ENCODE results near the gene SLC6A6. TPM values are rescaled to one million over a fixed set of nuclear protein-coding genes. Genes with fewer than 3 reads are reported as not detected.

The SLC6A6 gene
- total and polyA plus RNA-seq, 4 donors, result 14.3 to 19.7 (median 16.9) TPM

GRCh38 chr3:14461748-14462324 is 59.4 kb downstream of the SLC6A6 start:
- Histone ChIP-seq H3K36me3 (ENCODE audit: control insufficient read depth, insufficient read depth, low read length) (peaks cover 59% of the 10 kb centered on the region), H3K4me3 (ENCODE audit: low read depth, low read length) (no peak overlapping the region), H3K9me3 (ENCODE audit: control insufficient read depth, insufficient read depth, low read length) (no peaks in the 10 kb centered on the region), H3K27me3 (ENCODE audit: control insufficient read depth, insufficient read depth, low read length) (no peaks in the 10 kb centered on the region), H3K4me1 (ENCODE audit: control insufficient read depth, insufficient read depth, low read length) (peaks cover 18% of the 10 kb centered on the region), H3K27ac (ENCODE audit: low read depth, low read length) (no peak overlapping the region)
- DNase-seq (ENCODE audit: low read depth in 4 of 6, low spot score in 6 of 6), result peak in 2 of 6 donors; percentile 38 to 44
- WGBS (ENCODE audit: insufficient coverage), result 72% methylated on average over 6 of the region's 8 CpGs

GRCh38 chr3:14462738-14463137 is 60.3 kb downstream of the SLC6A6 start:
- Histone ChIP-seq H3K27me3 (ENCODE audit: control insufficient read depth, insufficient read depth, low read length) (no peaks in the 10 kb centered on the region), H3K36me3 (ENCODE audit: control insufficient read depth, insufficient read depth, low read length) (peaks cover 66% of the 10 kb centered on the region)
- 88% methylated on average over 5 of the region's 9 CpGs for WGBS (ENCODE audit: insufficient coverage)

GRCh38 chr3:14463330-14464140 is 61.1 kb downstream of the SLC6A6 start:
- Histone ChIP-seq H3K27me3 (ENCODE audit: control insufficient read depth, insufficient read depth, low read length) (no peaks in the 10 kb centered on the region), H3K4me3 (ENCODE audit: low read depth, low read length) (no peak overlapping the region), H3K27ac (ENCODE audit: low read depth, low read length) (no peak overlapping the region), H3K4me1 (ENCODE audit: control insufficient read depth, insufficient read depth, low read length) (peaks cover 18% of the 10 kb centered on the region), H3K9me3 (ENCODE audit: control insufficient read depth, insufficient read depth, low read length) (no peaks in the 10 kb centered on the region), H3K36me3 (ENCODE audit: control insufficient read depth, insufficient read depth, low read length) (peaks cover 66% of the 10 kb centered on the region)
- no peak for DNase-seq (ENCODE audit: low read depth in 4 of 6, low spot score in 6 of 6)
- 67% methylated on average over 15 of the region's 26 CpGs for WGBS (ENCODE audit: insufficient coverage)

More at GRCh38 chr3:14462738-14463137, 60.3 kb downstream of the SLC6A6 start:
- no peak for DNase-seq (ENCODE audit: low read depth in 4 of 6, low spot score in 6 of 6)
- no peak overlapping the region for H3K27ac ChIP-seq (ENCODE audit: low read depth, low read length)
- H3K4me1 ChIP-seq (ENCODE audit: control insufficient read depth, insufficient read depth, low read length), result peaks cover 18% of the 10 kb centered on the region
- no peaks in the 10 kb centered on the region for H3K9me3 ChIP-seq (ENCODE audit: control insufficient read depth, insufficient read depth, low read length)
- no peak overlapping the region for H3K4me3 ChIP-seq (ENCODE audit: low read depth, low read length)

- WGBS (ENCODE audit: insufficient coverage), result 97% methylated on average over 3 of the region's 5 CpGs
- H3K4me1 ChIP-seq (ENCODE audit: control insufficient read depth, insufficient read depth, low read length), result peaks cover 18% of the 10 kb centered on the region
These were observed 61.7 kb downstream of the SLC6A6 start for GRCh38 chr3:14464141-14464465.

GRCh38 chr3:14464521-14464920 is 62.1 kb downstream of the SLC6A6 start:
- Histone ChIP-seq H3K27me3 (ENCODE audit: control insufficient read depth, insufficient read depth, low read length) (no peaks in the 10 kb centered on the region), H3K4me1 (ENCODE audit: control insufficient read depth, insufficient read depth, low read length) (peaks cover 18% of the 10 kb centered on the region), H3K4me3 (ENCODE audit: low read depth, low read length) (no peak overlapping the region), H3K9me3 (ENCODE audit: control insufficient read depth, insufficient read depth, low read length) (no peaks in the 10 kb centered on the region), H3K36me3 (ENCODE audit: control insufficient read depth, insufficient read depth, low read length) (peaks cover 71% of the 10 kb centered on the region), H3K27ac (ENCODE audit: low read depth, low read length) (no peak overlapping the region)
- DNase-seq (ENCODE audit: low read depth in 4 of 6, low spot score in 6 of 6), result no peak
- WGBS (ENCODE audit: insufficient coverage), result 100% methylated on average over 2 of the region's 4 CpGs

More at GRCh38 chr3:14464141-14464465, 61.7 kb downstream of the SLC6A6 start:
- DNase-seq (ENCODE audit: low read depth in 4 of 6, low spot score in 6 of 6), result no peak
- H3K36me3 ChIP-seq (ENCODE audit: control insufficient read depth, insufficient read depth, low read length), result peaks cover 70% of the 10 kb centered on the region
- H3K27ac ChIP-seq (ENCODE audit: low read depth, low read length), result no peak overlapping the region
- H3K4me3 ChIP-seq (ENCODE audit: low read depth, low read length), result no peak overlapping the region
- H3K27me3 ChIP-seq (ENCODE audit: control insufficient read depth, insufficient read depth, low read length), result no peaks in the 10 kb centered on the region
- no peaks in the 10 kb centered on the region for H3K9me3 ChIP-seq (ENCODE audit: control insufficient read depth, insufficient read depth, low read length)

- no peak for DNase-seq (ENCODE audit: low read depth in 4 of 6, low spot score in 6 of 6)
- WGBS (ENCODE audit: insufficient coverage), result 100% methylated on average over 2 of the region's 3 CpGs
- Histone ChIP-seq H3K4me3 (ENCODE audit: low read depth, low read length) (no peak overlapping the region), H3K4me1 (ENCODE audit: control insufficient read depth, insufficient read depth, low read length) (peaks cover 17% of the 10 kb centered on the region), H3K27me3 (ENCODE audit: control insufficient read depth, insufficient read depth, low read length) (no peaks in the 10 kb centered on the region), H3K27ac (ENCODE audit: low read depth, low read length) (no peak overlapping the region), H3K9me3 (ENCODE audit: control insufficient read depth, insufficient read depth, low read length) (no peaks in the 10 kb centered on the region), H3K36me3 (ENCODE audit: control insufficient read depth, insufficient read depth, low read length) (peaks cover 71% of the 10 kb centered on the region)
These were observed 63.0 kb downstream of the SLC6A6 start for GRCh38 chr3:14465425-14465824.

- H3K4me1 ChIP-seq (ENCODE audit: control insufficient read depth, insufficient read depth, low read length), result peaks cover 8% of the 10 kb centered on the region
- H3K27me3 ChIP-seq (ENCODE audit: control insufficient read depth, insufficient read depth, low read length), result no peaks in the 10 kb centered on the region
- no peak for DNase-seq (ENCODE audit: low read depth in 4 of 6, low spot score in 6 of 6)
- 94% methylated on average over 17 of the region's 23 CpGs for WGBS (ENCODE audit: insufficient coverage)
- no peaks in the 10 kb centered on the region for H3K9me3 ChIP-seq (ENCODE audit: control insufficient read depth, insufficient read depth, low read length)
- H3K27ac ChIP-seq (ENCODE audit: low read depth, low read length), result no peak overlapping the region
- H3K36me3 ChIP-seq (ENCODE audit: control insufficient read depth, insufficient read depth, low read length), result peaks cover 65% of the 10 kb centered on the region
- no peak overlapping the region for H3K4me3 ChIP-seq (ENCODE audit: low read depth, low read length)
These were observed 63.9 kb downstream of the SLC6A6 start for GRCh38 chr3:14466179-14466903.

GRCh38 chr3:14467814-14468620 is 65.6 kb downstream of the SLC6A6 start:
- H3K4me3 ChIP-seq (ENCODE audit: low read depth, low read length), result no peak overlapping the region
- H3K9me3 ChIP-seq (ENCODE audit: control insufficient read depth, insufficient read depth, low read length), result no peaks in the 10 kb centered on the region
- H3K36me3 ChIP-seq (ENCODE audit: control insufficient read depth, insufficient read depth, low read length), result peaks cover 64% of the 10 kb centered on the region
- peaks cover 6% of the 10 kb centered on the region for H3K4me1 ChIP-seq (ENCODE audit: control insufficient read depth, insufficient read depth, low read length)
- no peaks in the 10 kb centered on the region for H3K27me3 ChIP-seq (ENCODE audit: control insufficient read depth, insufficient read depth, low read length)
- peak in 3 of 6 donors; percentile 39 to 85 (median 71) for DNase-seq (ENCODE audit: low read depth in 4 of 6, low spot score in 6 of 6)
- no peak overlapping the region for H3K27ac ChIP-seq (ENCODE audit: low read depth, low read length)
- WGBS (ENCODE audit: insufficient coverage), result 81% methylated on average over 7 of the region's 15 CpGs

- no peaks in the 10 kb centered on the region for H3K9me3 ChIP-seq (ENCODE audit: control insufficient read depth, insufficient read depth, low read length)
- peaks cover 12% of the 10 kb centered on the region for H3K4me1 ChIP-seq (ENCODE audit: control insufficient read depth, insufficient read depth, low read length)
- no peak for DNase-seq (ENCODE audit: low read depth in 4 of 6, low spot score in 6 of 6)
- WGBS (ENCODE audit: insufficient coverage), result 88% methylated on average over 11 of the region's 13 CpGs
- no peak overlapping the region for H3K4me3 ChIP-seq (ENCODE audit: low read depth, low read length)
- no peaks in the 10 kb centered on the region for H3K27me3 ChIP-seq (ENCODE audit: control insufficient read depth, insufficient read depth, low read length)
- no peak overlapping the region for H3K27ac ChIP-seq (ENCODE audit: low read depth, low read length)
- peaks cover 64% of the 10 kb centered on the region for H3K36me3 ChIP-seq (ENCODE audit: control insufficient read depth, insufficient read depth, low read length)
These were observed 66.2 kb downstream of the SLC6A6 start for GRCh38 chr3:14468621-14468981.
